ENCODE measurements around the gene DPH2. TPM values are rescaled to one million over a fixed set of nuclear protein-coding genes. Genes with fewer than 3 reads are reported as not detected.
A peak's percentile ranks its signal among the peaks of the same experiment; 100 is the strongest.

DPH2 gene
- total and polyA plus RNA-seq, 7 donors = 37.8 to 123 (median 53.7) TPM

- DNase-seq (no peak), ATAC-seq (peak in 1 of 4 donors; percentile 31)
- no peaks in the 10 kb centered on the region for H3K4me1 ChIP-seq
- 52 to 78% (median 56%) methylated on average over 2 of the region's 2 CpGs for WGBS, 3 donors
- no peak for TF ChIP-seq CTCF (IDR thresholded peaks at IDR 0.05)
- H3K27me3 ChIP-seq (ENCODE audit: insufficient read depth in 3 of 3, low read length in 2 of 3) = no peaks in the 10 kb centered on the region
- peaks cover 0 to 100% of the 10 kb centered on the region in 2 donors for H3K36me3 ChIP-seq (ENCODE audit: insufficient read depth in 1 of 2, low read depth in 1 of 2)
- H3K9me3 ChIP-seq = no peaks in the 10 kb centered on the region
- H3K4me3 ChIP-seq = no peak overlapping the region
- intact Hi-C loops (cut with DNase I) = no loop called here
- no peak overlapping the region for H3K27ac ChIP-seq
Measured at GRCh38 chr1:43962324-43962723, 7.5 kb upstream of the DPH2 start.

GRCh38 chr1:43963006-43963405 lies 6.8 kb upstream of the DPH2 start:
- 88 to 93% (median 93%) methylated on average over 3 of the region's 3 CpGs for WGBS, 3 donors
- intact Hi-C loops (cut with DNase I) = no loop called here
- no peak for ATAC-seq
- Histone ChIP-seq H3K36me3 (ENCODE audit: insufficient read depth in 1 of 2, low read depth in 1 of 2) (peaks cover 0 to 100% of the 10 kb centered on the region in 2 donors), H3K9me3 (no peaks in the 10 kb centered on the region), H3K27ac (no peak overlapping the region), H3K4me1 (no peaks in the 10 kb centered on the region), H3K4me3 (no peak overlapping the region), H3K27me3 (ENCODE audit: insufficient read depth in 3 of 3, low read length in 2 of 3) (no peaks in the 10 kb centered on the region)
- DNase-seq = no peak
- TF ChIP-seq CTCF (IDR thresholded peaks at IDR 0.05) = no peak

- no peak for ATAC-seq
Measured at GRCh38 chr1:43963890-43964289, 5.9 kb upstream of the DPH2 start.

GRCh38 chr1:43965316-43965715 lies 4.5 kb upstream of the DPH2 start:
- intact Hi-C loops (cut with DNase I) = no loop called here
- Histone ChIP-seq H3K27me3 (ENCODE audit: insufficient read depth in 3 of 3, low read length in 2 of 3) (no peaks in the 10 kb centered on the region), H3K4me1 (peaks cover 1% of the 10 kb centered on the region), H3K9me3 (no peaks in the 10 kb centered on the region), H3K27ac (no peak overlapping the region), H3K36me3 (ENCODE audit: insufficient read depth in 1 of 2, low read depth in 1 of 2) (peaks cover 0 to 77% of the 10 kb centered on the region in 2 donors), H3K4me3 (no peak overlapping the region)
- no peak for ATAC-seq
- no peak for DNase-seq
- WGBS, 3 donors = 87 to 99% (median 91%) methylated on average over 3 of the region's 3 CpGs
- TF ChIP-seq CTCF (IDR thresholded peaks at IDR 0.05) = no peak

More at GRCh38 chr1:43963890-43964289, 5.9 kb upstream of the DPH2 start:
- Histone ChIP-seq H3K9me3 (no peaks in the 10 kb centered on the region), H3K36me3 (ENCODE audit: insufficient read depth in 1 of 2, low read depth in 1 of 2) (peaks cover 0 to 91% of the 10 kb centered on the region in 2 donors), H3K27ac (no peak overlapping the region), H3K4me3 (no peak overlapping the region), H3K27me3 (ENCODE audit: insufficient read depth in 3 of 3, low read length in 2 of 3) (no peaks in the 10 kb centered on the region), H3K4me1 (no peaks in the 10 kb centered on the region)
- no peak for TF ChIP-seq CTCF (IDR thresholded peaks at IDR 0.05)
- 76 to 83% (median 82%) methylated on average over 5 of the region's 5 CpGs for WGBS, 3 donors
- intact Hi-C loops (cut with DNase I) = no loop called here
- no peak for DNase-seq

- Histone ChIP-seq H3K4me3 (no peak overlapping the region), H3K4me1 (peaks cover 18% of the 10 kb centered on the region), H3K36me3 (ENCODE audit: insufficient read depth in 1 of 2, low read depth in 1 of 2) (peaks cover 2 to 62% of the 10 kb centered on the region in 2 donors), H3K9me3 (no peaks in the 10 kb centered on the region), H3K27ac (no peak overlapping the region), H3K27me3 (ENCODE audit: insufficient read depth in 3 of 3, low read length in 2 of 3) (no peaks in the 10 kb centered on the region)
- DNase-seq = no peak
- intact Hi-C loops (cut with DNase I) = no loop called here
- 76 to 85% (median 80%) methylated on average over 6 of the region's 6 CpGs for WGBS, 3 donors
- ATAC-seq = no peak
- TF ChIP-seq CTCF (IDR thresholded peaks at IDR 0.05) = no peak
Measured at GRCh38 chr1:43968348-43968948, 1.4 kb upstream of the DPH2 start.
